Endothelial cell of umbilical vein (primary cell): ENCODE results near the gene GRIK1. TPM values are rescaled to one million over a fixed set of nuclear protein-coding genes. Genes with fewer than 3 reads are reported as not detected.

ENCODE experiments used
- BruUV-seq: library from RNA; stranded (reverse); fragments of 400-500 nt; replicated peaks from 2 replicates; lab custom pipeline; 2021; lab: Mats Ljungman, UMichigan
- CTCF ChIA-PET: fragments of 300-600, 350-600 bp; sonication (Branson Sonifier 250); formaldehyde crosslinking; loops from one replicate; lab custom pipeline; 2021; ENCODE audit warnings: antibody characterized with exemption, inconsistent platforms; lab: Charles Lee
- POLR2A ChIA-PET: fragments of 300-600, 350-600 bp; sonication (Branson Sonifier 250); formaldehyde crosslinking; loops from one replicate; lab custom pipeline; 2021; ENCODE audit warnings: antibody characterized with exemption, inconsistent platforms; lab: Charles Lee
- DNase-seq: peaks from one replicate; pipeline ENCODE4 v3.0.0-alpha.2; 2011; ENCODE audit warnings: low read depth, low spot score
- FAIRE-seq: peaks from 2 replicates; lab custom pipeline; 2011; peaks lifted over from hg19 to GRCh38; lab: Jason Lieb, UNC
- H2AFZ ChIP-seq: 2 replicates; pipeline ENCODE4 v1.6.0; 2012; ENCODE audit warnings: low read depth, low read length, control low read depth, inconsistent platforms
- H3K27ac ChIP-seq: 2 replicates; pipeline ENCODE4 v1.5.1; 2011; ENCODE audit warnings: low read depth, mild to moderate bottlenecking, control low read depth, low read length, moderate library complexity; ENCODE audit not compliant: insufficient read depth
- H3K27me3 ChIP-seq, 2 experiments: 2 replicates each; pipeline versions ENCODE4 v1.6.0 to v1.6.1; 2011; ENCODE audit warnings: low read length in 2 of 2, mixed read lengths in 1 of 2; ENCODE audit not compliant: control insufficient read depth in 2 of 2, insufficient read depth in 2 of 2
- H3K36me3 ChIP-seq, 2 experiments: 2 replicates in 1 of 2; 3 replicates in 1 of 2; pipeline ENCODE4 v1.5.1; 2011; ENCODE audit warnings: low read length in 2 of 2, mild to moderate bottlenecking in 1 of 2, moderate library complexity in 1 of 2; ENCODE audit not compliant: control insufficient read depth in 2 of 2, insufficient read depth in 2 of 2; ENCODE audit errors: extremely low read depth in 1 of 2
- H3K4me1 ChIP-seq: 3 replicates; pipeline ENCODE4 v1.5.1; 2011; ENCODE audit warnings: mild to moderate bottlenecking, low read length; ENCODE audit not compliant: control insufficient read depth, insufficient read depth; ENCODE audit errors: extremely low read depth
- H3K4me2 ChIP-seq: 2 replicates; pipeline ENCODE4 v1.6.1; 2011; ENCODE audit warnings: low read length, control low read depth, mixed read lengths; ENCODE audit not compliant: insufficient read depth
- H3K4me3 ChIP-seq, 3 experiments: fragments of 200-600 bp in 1 of 3; sonication (generic), shearing (Covaris generic) in 1 of 3; replicated peaks in 1 of 3; 2 replicates each; pipeline ENCODE4 v1.5.1; 2011 to 2016; ENCODE audit warnings: control low read depth in 3 of 3, low read length in 3 of 3, mild to moderate bottlenecking in 2 of 3, inconsistent platforms in 1 of 3, low read depth in 1 of 3, moderate library complexity in 1 of 3; ENCODE audit not compliant: insufficient read depth in 1 of 3
- H3K79me2 ChIP-seq: 2 replicates; pipeline ENCODE4 v1.6.0; 2012; ENCODE audit warnings: low read length, inconsistent platforms; ENCODE audit not compliant: control insufficient read depth, insufficient read depth
- H3K9ac ChIP-seq: replicated peaks from 2 replicates; pipeline ENCODE3; 2011; ENCODE audit warnings: low read length, control low read depth; ENCODE audit not compliant: insufficient read depth; ENCODE audit errors: extremely low read depth
- H3K9me1 ChIP-seq: replicated peaks from 3 replicates; pipeline ENCODE4 v1.6.0; 2011; ENCODE audit warnings: mild to moderate bottlenecking, low read length; ENCODE audit not compliant: control insufficient read depth, insufficient read depth; ENCODE audit errors: extremely low read depth
- H3K9me3 ChIP-seq: replicated peaks from 2 replicates; pipeline ENCODE4 v1.5.1; 2012; ENCODE audit warnings: low read length, inconsistent platforms; ENCODE audit not compliant: control insufficient read depth, insufficient read depth
- H4K20me1 ChIP-seq: replicated peaks from 2 replicates; pipeline ENCODE3; 2011; ENCODE audit warnings: mild to moderate bottlenecking, low read length; ENCODE audit not compliant: control insufficient read depth, insufficient read depth; ENCODE audit errors: extremely low read depth
- CTCF ChIP-seq, 2 donors: IDR thresholded peaks; 1 replicate in 1 of 2; 2 replicates in 1 of 2; pipeline ENCODE4 v1.5.1; 2011; ENCODE audit warnings: low read length in 2 of 2, mild to moderate bottlenecking in 2 of 2, moderate library complexity in 2 of 2, control low read depth in 1 of 2, inconsistent platforms in 1 of 2, low read depth in 1 of 2; ENCODE audit not compliant: insufficient read depth in 1 of 2; ENCODE audit errors: extremely low read depth in 1 of 2
- EZH2 ChIP-seq: IDR thresholded peaks from 2 replicates; pipeline ENCODE4 v1.6.1; 2012; ENCODE audit warnings: borderline replicate concordance, low read depth, mild to moderate bottlenecking, moderate library complexity, low read length, inconsistent platforms; ENCODE audit not compliant: severe bottlenecking
- FOS ChIP-seq: IDR thresholded peaks from 2 replicates; pipeline ENCODE4 v1.6.1; 2011; ENCODE audit warnings: mild to moderate bottlenecking, low read length, moderate library complexity, borderline replicate concordance; ENCODE audit not compliant: insufficient read depth
- GATA2 ChIP-seq: IDR thresholded peaks from 2 replicates; pipeline ENCODE4 v1.7.0; 2011; ENCODE audit warnings: low read depth, mild to moderate bottlenecking, moderate library complexity, mixed read lengths, low read length; ENCODE audit not compliant: insufficient read length, insufficient read depth
- JUN ChIP-seq: IDR thresholded peaks from 2 replicates; pipeline ENCODE4 v1.6.1; 2011; ENCODE audit warnings: borderline replicate concordance, low read depth; ENCODE audit not compliant: insufficient read length, insufficient read depth
- MYC ChIP-seq: IDR thresholded peaks from one replicate; pipeline ENCODE4 v1.6.1; 2011; ENCODE audit warnings: mild to moderate bottlenecking, low read depth, low read length
- POLR2A ChIP-seq: IDR thresholded peaks from 2 replicates; pipeline ENCODE4 v1.6.1; 2012; ENCODE audit warnings: low read depth, mild to moderate bottlenecking, control low read depth, low read length
- POLR2AphosphoS5 ChIP-seq: IDR thresholded peaks from 2 replicates; pipeline ENCODE4 v1.6.1; 2012; ENCODE audit warnings: low read depth, mild to moderate bottlenecking, control low read depth, low read length, moderate library complexity; ENCODE audit not compliant: insufficient read depth
- dilution Hi-C: fragments of 300-500 bp; cut with MboI; formaldehyde crosslinking; loops from one replicate; pipeline ENCODE4 v1.15.0; 2019; ENCODE audit warnings: low sequenced_read_pairs; ENCODE audit not compliant: extremely low pct_ligation_motif_present
- intact Hi-C: fragments of 100-400 bp; cut with micrococcal nuclease; formaldehyde crosslinking; loops from one replicate; pipeline ENCODE4 v1.10.0; 2022
- polyA plus RNA-seq, 4 experiments: library from polyadenylated mRNA; depleted of rRNA in 3 of 4; stranded (reverse) in 3 of 4; unstranded in 1 of 4; fragments of >200 nt; gene quantifications; 2 replicates each; pipeline versions ENCODE4 v1.2.1 to v1.2.3, GENCODE V29; 2011 to 2012; ENCODE audit warnings: missing spikeins in 1 of 4
- total RNA-seq: library from RNA; stranded (reverse); gene quantifications from 2 replicates; pipeline ENCODE4 v1.2.3, GENCODE V29; 2021
- TF ChIP-seq, protein P1 (sequence below): IDR thresholded peaks from 2 replicates; pipeline ENCODE4 v1.6.1; 2011; ENCODE audit not compliant: insufficient read depth, insufficient read length

The GRIK1 gene
- total and polyA plus RNA-seq, 2 donors (not counting 3 experiments of a cell fraction or from before 2014, with no cell fraction given), result not detected

DNA sequence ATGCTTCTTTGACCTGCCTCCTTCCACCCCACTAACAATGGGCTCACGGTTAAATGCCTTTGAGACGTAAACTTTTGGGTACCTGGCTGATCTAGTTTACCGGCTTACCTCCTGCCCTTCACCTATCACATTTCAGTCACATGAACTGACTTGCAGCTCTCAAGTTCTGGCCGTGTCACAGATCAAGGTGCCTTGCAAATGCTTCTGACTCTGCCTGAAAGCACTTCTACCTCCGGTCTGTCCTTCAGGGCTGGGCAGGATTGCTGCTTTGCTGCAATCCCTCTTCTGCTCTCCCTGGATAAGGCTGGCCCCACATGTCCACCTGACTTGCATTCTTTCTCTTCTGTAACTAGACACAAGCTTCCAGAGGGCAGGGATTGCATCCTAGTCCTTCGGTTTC lies 69.0 kb downstream of the GRIK1 start:
- BruUV-seq, result no TSS peak
- H3K9ac ChIP-seq, result no peak overlapping the region
- ChIA-PET POLR2A (no interaction called here), CTCF (no interaction called here)
- H2AFZ ChIP-seq, result no peak overlapping the region
- intact Hi-C loops, result no loop called here
- no peak overlapping the region for H3K4me2 ChIP-seq
- H3K4me3 ChIP-seq, result no peak overlapping the region
- H3K79me2 ChIP-seq, result no peaks in the 10 kb centered on the region
- no peak for FAIRE-seq
- TF ChIP-seq CTCF (IDR thresholded peaks at IDR 0.05; ENCODE audit: extremely low read depth in 1 of 2, insufficient read depth in 1 of 2, low read depth in 1 of 2, low read length in 2 of 2) (no peak), JUN (no peak), GATA2 (no peak), POLR2AphosphoS5 (no peak), EZH2 (no peak), FOS (no peak), MYC (no peak), POLR2A (no peak)
- TF ChIP-seq, protein P1, sequence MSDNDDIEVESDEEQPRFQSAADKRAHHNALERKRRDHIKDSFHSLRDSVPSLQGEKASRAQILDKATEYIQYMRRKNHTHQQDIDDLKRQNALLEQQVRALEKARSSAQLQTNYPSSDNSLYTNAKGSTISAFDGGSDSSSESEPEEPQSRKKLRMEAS, result no peak
- H4K20me1 ChIP-seq, result no peaks in the 10 kb centered on the region
- H3K4me1 ChIP-seq, result no peaks in the 10 kb centered on the region
- no peaks in the 10 kb centered on the region for H3K9me1 ChIP-seq
- no peaks in the 10 kb centered on the region for H3K36me3 ChIP-seq
- no peak for DNase-seq
- no peaks in the 10 kb centered on the region for H3K27me3 ChIP-seq
- dilution Hi-C loops, result no loop called here
- H3K9me3 ChIP-seq, result no peaks in the 10 kb centered on the region
- no peak overlapping the region for H3K27ac ChIP-seq
